ENCODE results near the gene TSPAN10. TPM values are rescaled to one million over a fixed set of nuclear protein-coding genes. Genes with fewer than 3 reads are reported as not detected.
"Not testable (repeated sequence)": the region's sequence is repeated elsewhere in the genome, so short reads cannot be mapped to it uniquely, and the experiment has no call there.

Gene TSPAN10
- total RNA-seq, 1 donor from 2014 or later = 0.53 TPM

- H3K4me3 ChIP-seq (ENCODE audit: low read depth, low read length); H3K27me3 ChIP-seq (ENCODE audit: control insufficient read depth, insufficient read depth, low read length); FAIRE-seq: not testable (repeated sequence)
- H3K36me3 ChIP-seq (ENCODE audit: control insufficient read depth, insufficient read depth, low read length) = peaks cover 23% of the 10 kb centered on the region
- DNase-seq (ENCODE audit: low read depth) = peak; percentile 26
- TF ChIP-seq CTCF (IDR thresholded peaks at IDR 0.05; ENCODE audit: insufficient read depth, low read length, severe bottlenecking) = peak; percentile 57
These were observed 38.7 kb downstream of the TSPAN10 start for GRCh38 chr17:81675515-81676221.

- no peaks in the 10 kb centered on the region for H3K27me3 ChIP-seq (ENCODE audit: control insufficient read depth, insufficient read depth, low read length)
- TF ChIP-seq CTCF (IDR thresholded peaks at IDR 0.05; ENCODE audit: insufficient read depth, low read length, severe bottlenecking) = no peak
- DNase-seq (ENCODE audit: low read depth) (no peak), FAIRE-seq (no peak)
- H3K36me3 ChIP-seq (ENCODE audit: control insufficient read depth, insufficient read depth, low read length) = peaks cover 22% of the 10 kb centered on the region
- H3K4me3 ChIP-seq (ENCODE audit: low read depth, low read length) = no peak overlapping the region
These were observed 39.9 kb downstream of the TSPAN10 start for GRCh38 chr17:81676906-81677305.

- peaks cover 7% of the 10 kb centered on the region for H3K36me3 ChIP-seq (ENCODE audit: control insufficient read depth, insufficient read depth, low read length)
- no peak for FAIRE-seq
- TF ChIP-seq CTCF (IDR thresholded peaks at IDR 0.05; ENCODE audit: insufficient read depth, low read length, severe bottlenecking) = no peak
- H3K27me3 ChIP-seq (ENCODE audit: control insufficient read depth, insufficient read depth, low read length) = no peaks in the 10 kb centered on the region
- no peak overlapping the region for H3K4me3 ChIP-seq (ENCODE audit: low read depth, low read length)
- DNase-seq (ENCODE audit: low read depth) = no peak
These were observed 43.2 kb downstream of the TSPAN10 start for GRCh38 chr17:81680150-81680549.

GRCh38 chr17:81681672-81682071 is 44.7 kb downstream of the TSPAN10 start:
- Histone ChIP-seq H3K36me3 (ENCODE audit: control insufficient read depth, insufficient read depth, low read length) (peaks cover 14% of the 10 kb centered on the region), H3K4me3 (ENCODE audit: low read depth, low read length) (no peak overlapping the region), H3K27me3 (ENCODE audit: control insufficient read depth, insufficient read depth, low read length) (no peaks in the 10 kb centered on the region)
- DNase-seq (ENCODE audit: low read depth) = no peak
- TF ChIP-seq CTCF (IDR thresholded peaks at IDR 0.05; ENCODE audit: insufficient read depth, low read length, severe bottlenecking) = no peak
- no peak for FAIRE-seq

- Histone ChIP-seq H3K36me3 (ENCODE audit: control insufficient read depth, insufficient read depth, low read length) (peaks cover 23% of the 10 kb centered on the region), H3K4me3 (ENCODE audit: low read depth, low read length) (peak overlapping the region; percentile 96), H3K27me3 (ENCODE audit: control insufficient read depth, insufficient read depth, low read length) (no peaks in the 10 kb centered on the region)
- DNase-seq (ENCODE audit: low read depth) (no peak), FAIRE-seq (no peak)
- TF ChIP-seq CTCF (IDR thresholded peaks at IDR 0.05; ENCODE audit: insufficient read depth, low read length, severe bottlenecking) = no peak
These were observed 45.7 kb downstream of the TSPAN10 start for GRCh38 chr17:81682565-81683207.

Data from bronchial epithelial cell (primary cell).